Prostate gland (tissue), 2 donors: ENCODE data around the gene SMAD1. TPM values are rescaled to one million over a fixed set of nuclear protein-coding genes. Genes with fewer than 3 reads are reported as not detected.

ENCODE experiments used
- DNase-seq: peaks from one replicate; pipeline ENCODE4 v3.0.0-alpha.2; 2019; ENCODE audit warnings: low spot score
- H3K27ac ChIP-seq, 2 donors: fragments of 200-600 bp; sonication (generic); 2 replicates each; pipeline ENCODE4 v1.5.1; 2017 to 2019
- H3K27me3 ChIP-seq: fragments of 200-600 bp; sonication (generic); replicated peaks from 2 replicates; pipeline ENCODE4 v1.5.1; 2019; ENCODE audit not compliant: insufficient read depth
- H3K36me3 ChIP-seq, 2 donors: fragments of 200-600 bp; sonication (generic); 1 replicate in 1 of 2; 2 replicates in 1 of 2; pipeline versions ENCODE4 v1.5.1 to v1.8.1; 2017 to 2019
- H3K4me1 ChIP-seq: fragments of 200-600 bp; sonication (generic); replicated peaks from 2 replicates; pipeline ENCODE4 v1.5.1; 2019
- H3K4me3 ChIP-seq, 2 donors: fragments of 200-600 bp; sonication (generic); 2 replicates each; pipeline ENCODE4 v1.5.1; 2017 to 2019
- H3K9me3 ChIP-seq: fragments of 200-600 bp; sonication (generic); 2 replicates; pipeline ENCODE4 v1.5.1; 2017
- CTCF ChIP-seq, 4 experiments: fragments of 200-600 bp in 2 of 4; fragments of 450-650 bp in 2 of 4; sonication (generic) in 2 of 4; IDR thresholded peaks; 1 replicate in 3 of 4; 2 replicates in 1 of 4; pipeline ENCODE4 v1.5.1; 2016 to 2019; ENCODE audit warnings: antibody characterized with exemption in 4 of 4, mild to moderate bottlenecking in 2 of 4, moderate library complexity in 2 of 4
- POLR2A ChIP-seq: fragments of 450-650 bp; IDR thresholded peaks from one replicate; pipeline ENCODE4 v1.6.1; 2016; ENCODE audit warnings: antibody characterized with exemption, mild to moderate bottlenecking
- POLR2AphosphoS5 ChIP-seq: sonication (generic); formaldehyde crosslinking; IDR thresholded peaks from one replicate; pipeline ENCODE4 v1.6.1; 2017; ENCODE audit warnings: antibody characterized with exemption
- WGBS: methylation state at CpG from one replicate; pipeline ENCODE4 v1.1.5; 2018; 5-methylcytosine and 5-hydroxymethylcytosine counted together
- intact Hi-C: fragments of 100-400 bp; cut with DNase I; formaldehyde crosslinking; loops from one replicate; pipeline ENCODE4 v1.14.2; 2022
- total RNA-seq, 2 donors: library from RNA; depleted of rRNA; stranded (reverse); fragments of >200 nt; gene quantifications; one replicate each; pipeline ENCODE4 v1.1.0, GENCODE V29; 2016

The SMAD1 gene
- total RNA-seq, 2 donors from 2014 or later, result 21.5 to 34.3 TPM

GRCh38 chr4:145520172-145520571 lies 38.5 kb downstream of the SMAD1 start:
- intact Hi-C loops, result no loop called here
- Histone ChIP-seq H3K9me3 (no peaks in the 10 kb centered on the region), H3K4me1 (no peaks in the 10 kb centered on the region), H3K4me3 (no peak overlapping the region), H3K36me3 (no peaks in the 10 kb centered on the region), H3K27ac (no peak overlapping the region), H3K27me3 (no peaks in the 10 kb centered on the region)
- no peak for DNase-seq
- TF ChIP-seq POLR2A (no peak), POLR2AphosphoS5 (no peak), CTCF (IDR thresholded peaks at IDR 0.05) (no peak)
- 93% methylated on average over 1 of the region's 1 CpG for WGBS

- intact Hi-C loops, result no loop called here
- DNase-seq, result no peak
- H3K4me1 ChIP-seq, result peaks cover 6% of the 10 kb centered on the region
- no peak overlapping the region for H3K4me3 ChIP-seq
- H3K27me3 ChIP-seq, result no peaks in the 10 kb centered on the region
- TF ChIP-seq POLR2A (no peak), CTCF (IDR thresholded peaks at IDR 0.05) (no peak), POLR2AphosphoS5 (no peak)
- no peaks in the 10 kb centered on the region for H3K36me3 ChIP-seq
- no peak overlapping the region for H3K27ac ChIP-seq
- no peaks in the 10 kb centered on the region for H3K9me3 ChIP-seq
- WGBS, result 82% methylated on average over 2 of the region's 2 CpGs
These were observed 39.6 kb downstream of the SMAD1 start for GRCh38 chr4:145521282-145521681.

- no peak for DNase-seq
- H3K27ac ChIP-seq, result no peak overlapping the region
- no peaks in the 10 kb centered on the region for H3K9me3 ChIP-seq
- H3K4me1 ChIP-seq, result peaks cover 6% of the 10 kb centered on the region
- no peaks in the 10 kb centered on the region for H3K36me3 ChIP-seq
- TF ChIP-seq POLR2A (no peak), POLR2AphosphoS5 (no peak), CTCF (IDR thresholded peaks at IDR 0.05) (no peak)
- intact Hi-C loops, result no loop called here
- no peaks in the 10 kb centered on the region for H3K27me3 ChIP-seq
- no peak overlapping the region for H3K4me3 ChIP-seq
- WGBS, result 93% methylated on average over 2 of the region's 2 CpGs
These were observed 41.5 kb downstream of the SMAD1 start for GRCh38 chr4:145523117-145523516.

- peaks cover 6% of the 10 kb centered on the region for H3K4me1 ChIP-seq
These were observed 42.9 kb downstream of the SMAD1 start for GRCh38 chr4:145524552-145524951.

More at GRCh38 chr4:145524552-145524951, 42.9 kb downstream of the SMAD1 start:
- intact Hi-C loops, result no loop called here
- TF ChIP-seq POLR2AphosphoS5, result no peak
- no peak for TF ChIP-seq CTCF (IDR thresholded peaks at IDR 0.05)
- TF ChIP-seq POLR2A, result no peak
- Histone ChIP-seq H3K27me3 (no peaks in the 10 kb centered on the region), H3K36me3 (no peaks in the 10 kb centered on the region), H3K4me3 (no peak overlapping the region), H3K9me3 (no peaks in the 10 kb centered on the region), H3K27ac (no peak overlapping the region)
- WGBS, result 56% methylated on average over 2 of the region's 2 CpGs
- no peak for DNase-seq
